C4-2B (cell line): ENCODE data around the gene TCF12.

Experiments
- ZFX ChIP-seq: fragments of 450-650 bp; IDR thresholded peaks from 2 replicates; pipeline ENCODE4 v1.6.1; 2017
- TF ChIP-seq, protein P1 (sequence below): fragments of 450-650 bp; conservative IDR thresholded peaks from 2 replicates; pipeline ENCODE4 v1.5.1; 2017; ENCODE audit warnings: mild to moderate bottlenecking

DNA sequence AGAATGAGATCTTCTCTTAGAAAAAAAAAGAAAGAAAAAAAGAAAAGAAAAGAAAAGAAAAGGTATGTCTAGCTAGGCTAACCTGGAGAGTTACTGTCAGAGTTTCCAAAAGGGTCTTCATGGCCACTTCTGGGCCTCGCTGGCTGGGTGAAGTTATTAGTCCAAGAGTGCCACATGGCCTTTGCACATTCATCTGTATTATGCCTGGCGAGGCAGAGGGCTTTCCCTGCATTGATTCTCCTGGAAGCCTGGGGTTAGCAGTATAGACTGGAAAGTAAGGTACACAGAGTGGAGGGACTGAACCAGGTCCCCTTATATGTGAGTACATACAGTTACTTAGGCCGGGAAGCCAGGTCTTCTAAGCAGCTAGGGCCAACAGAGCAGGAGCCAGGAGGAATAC, 403.0 kb downstream of the TCF12 start:
- TF ChIP-seq, protein P1, sequence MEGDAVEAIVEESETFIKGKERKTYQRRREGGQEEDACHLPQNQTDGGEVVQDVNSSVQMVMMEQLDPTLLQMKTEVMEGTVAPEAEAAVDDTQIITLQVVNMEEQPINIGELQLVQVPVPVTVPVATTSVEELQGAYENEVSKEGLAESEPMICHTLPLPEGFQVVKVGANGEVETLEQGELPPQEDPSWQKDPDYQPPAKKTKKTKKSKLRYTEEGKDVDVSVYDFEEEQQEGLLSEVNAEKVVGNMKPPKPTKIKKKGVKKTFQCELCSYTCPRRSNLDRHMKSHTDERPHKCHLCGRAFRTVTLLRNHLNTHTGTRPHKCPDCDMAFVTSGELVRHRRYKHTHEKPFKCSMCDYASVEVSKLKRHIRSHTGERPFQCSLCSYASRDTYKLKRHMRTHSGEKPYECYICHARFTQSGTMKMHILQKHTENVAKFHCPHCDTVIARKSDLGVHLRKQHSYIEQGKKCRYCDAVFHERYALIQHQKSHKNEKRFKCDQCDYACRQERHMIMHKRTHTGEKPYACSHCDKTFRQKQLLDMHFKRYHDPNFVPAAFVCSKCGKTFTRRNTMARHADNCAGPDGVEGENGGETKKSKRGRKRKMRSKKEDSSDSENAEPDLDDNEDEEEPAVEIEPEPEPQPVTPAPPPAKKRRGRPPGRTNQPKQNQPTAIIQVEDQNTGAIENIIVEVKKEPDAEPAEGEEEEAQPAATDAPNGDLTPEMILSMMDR, result no peak
- TF ChIP-seq ZFX, result no peak
